IMR-90 (cell line): ENCODE data around the gene PLCG2. TPM values are rescaled to one million over a fixed set of nuclear protein-coding genes. Genes with fewer than 3 reads are reported as not detected.

ENCODE experiments used
- ATAC-seq: fragments of 200-7000 bp; cut with Tn5 transposase; 2 replicates; pipeline ENCODE4 v1.9.1; 2020; ENCODE audit warnings: low read depth, mild to moderate bottlenecking, moderate library complexity
- BruUV-seq: library from RNA; stranded (reverse); fragments of 400-500 nt; replicated peaks from 2 replicates; lab custom pipeline; 2021; lab: Mats Ljungman, UMichigan
- CTCF ChIA-PET: fragments of 300-600 bp; formaldehyde crosslinking; extraction: SDS; loops from one replicate; lab custom pipeline; 2021; ENCODE audit warnings: antibody characterized with exemption; lab: Yijun Ruan, JAX
- POLR2A ChIA-PET: fragments of 300-600 bp; sonication (Branson Sonifier 250); formaldehyde crosslinking; loops from one replicate; lab custom pipeline; 2022; ENCODE audit warnings: antibody characterized with exemption; ENCODE audit not compliant: unreplicated experiment; lab: Charles Lee
- DNase-seq: peaks from one replicate; pipeline ENCODE4 v3.0.0; 2013
- H2AFZ ChIP-seq: replicated peaks from 2 replicates; pipeline ENCODE3; 2013; ENCODE audit warnings: low read length, mild to moderate bottlenecking; ENCODE audit not compliant: poor library complexity
- H2AK5ac ChIP-seq: 2 replicates; pipeline ENCODE4 v1.6.1; 2013; ENCODE audit warnings: low read depth, low read length, inconsistent platforms
- H2AK9ac ChIP-seq: replicated peaks from 2 replicates; pipeline ENCODE3; 2013; ENCODE audit warnings: mild to moderate bottlenecking, low read depth, low read length, moderate library complexity; ENCODE audit not compliant: poor library complexity
- H2BK120ac ChIP-seq: 2 replicates; pipeline ENCODE4 v1.6.1; 2013; ENCODE audit warnings: low read depth, low read length, inconsistent platforms
- H2BK15ac ChIP-seq: 3 replicates; pipeline ENCODE4 v1.6.1; 2013; ENCODE audit warnings: low read depth, low read length, inconsistent platforms
- H2BK20ac ChIP-seq: 2 replicates; pipeline ENCODE4 v1.6.1; 2013; ENCODE audit warnings: low read depth, mild to moderate bottlenecking, inconsistent platforms, low read length, moderate library complexity
- H2BK5ac ChIP-seq: 2 replicates; pipeline ENCODE4 v1.6.1; 2013; ENCODE audit warnings: mild to moderate bottlenecking, low read depth, low read length, inconsistent platforms; ENCODE audit not compliant: poor library complexity, severe bottlenecking
- H3K14ac ChIP-seq: replicated peaks from 2 replicates; pipeline ENCODE4 v1.6.1; 2013; ENCODE audit warnings: low read depth, low read length, inconsistent platforms
- H3K18ac ChIP-seq: 2 replicates; pipeline ENCODE4 v1.6.1; 2013; ENCODE audit warnings: low read depth, low read length, control low read depth
- H3K23ac ChIP-seq: 2 replicates; pipeline ENCODE4 v1.6.1; 2013; ENCODE audit warnings: low read depth, low read length, inconsistent platforms
- H3K27ac ChIP-seq: 2 replicates; pipeline ENCODE4 v1.5.1; 2013; ENCODE audit warnings: mild to moderate bottlenecking, control low read depth, low read length; ENCODE audit not compliant: insufficient read depth
- H3K27me3 ChIP-seq: 2 replicates; pipeline ENCODE4 v1.6.1; 2013; ENCODE audit warnings: low read length; ENCODE audit not compliant: control insufficient read depth, insufficient read depth
- H3K36me3 ChIP-seq: 2 replicates; pipeline ENCODE4 v1.6.1; 2013; ENCODE audit warnings: low read length, mixed read lengths; ENCODE audit not compliant: control insufficient read depth, insufficient read depth
- H3K4ac ChIP-seq: 2 replicates; pipeline ENCODE4 v1.6.1; 2013; ENCODE audit warnings: low read depth, low read length, inconsistent platforms
- H3K4me1 ChIP-seq: 2 replicates; pipeline ENCODE4 v1.6.1; 2013; ENCODE audit warnings: low read length, mixed read lengths; ENCODE audit not compliant: control insufficient read depth, insufficient read depth
- H3K4me2 ChIP-seq: 2 replicates; pipeline ENCODE4 v1.6.1; 2013; ENCODE audit warnings: low read depth, mild to moderate bottlenecking, control low read depth, low read length, moderate library complexity
- H3K4me3 ChIP-seq: 2 replicates; pipeline ENCODE4 v1.5.1; 2013; ENCODE audit warnings: low read depth, mild to moderate bottlenecking, control low read depth, low read length, moderate library complexity; ENCODE audit not compliant: insufficient read depth
- H3K56ac ChIP-seq: 2 replicates; pipeline ENCODE4 v1.6.1; 2013; ENCODE audit warnings: low read length, inconsistent platforms; ENCODE audit not compliant: insufficient read depth; ENCODE audit errors: extremely low read depth
- H3K79me1 ChIP-seq, 2 experiments: 2 replicates each; pipeline ENCODE4 v1.6.1; 2013; ENCODE audit warnings: low read length in 2 of 2, inconsistent platforms in 1 of 2, low read depth in 1 of 2
- H3K9ac ChIP-seq: 2 replicates; pipeline ENCODE4 v1.6.1; 2013; ENCODE audit warnings: low read depth, low read length, control low read depth
- H3K9me1 ChIP-seq: 2 replicates; pipeline ENCODE4 v1.6.1; 2013; ENCODE audit warnings: low read length, inconsistent platforms; ENCODE audit not compliant: insufficient read depth
- H3K9me3 ChIP-seq: 2 replicates; pipeline ENCODE4 v1.6.1; 2013; ENCODE audit warnings: low read length; ENCODE audit not compliant: control insufficient read depth, insufficient read depth
- H4K20me1 ChIP-seq: 2 replicates; pipeline ENCODE4 v1.6.1; 2013; ENCODE audit warnings: low read length, inconsistent platforms; ENCODE audit not compliant: insufficient read depth
- H4K5ac ChIP-seq: 2 replicates; pipeline ENCODE4 v1.6.1; 2013; ENCODE audit warnings: mild to moderate bottlenecking, low read depth, low read length, control low read depth
- H4K8ac ChIP-seq, 2 experiments: 2 replicates each; pipeline ENCODE4 v1.6.1; 2013; ENCODE audit warnings: low read depth in 2 of 2, low read length in 2 of 2, control low read depth in 1 of 2, inconsistent platforms in 1 of 2
- H4K91ac ChIP-seq: 2 replicates; pipeline ENCODE4 v1.6.1; 2013; ENCODE audit warnings: low read depth, low read length, inconsistent platforms; ENCODE audit not compliant: insufficient read depth
- CEBPB ChIP-seq: IDR thresholded peaks from 2 replicates; pipeline ENCODE4 v1.6.1; 2012; ENCODE audit warnings: low read depth, low read length, improper control_type of control experiment
- CHD1 ChIP-seq: IDR thresholded peaks from 2 replicates; pipeline ENCODE4 v1.6.1; 2012; ENCODE audit warnings: low read depth, low read length, improper control_type of control experiment
- ELK1 ChIP-seq: fragments of 150-350 bp; IDR thresholded peaks from 2 replicates; pipeline ENCODE4 v1.6.1; 2016; ENCODE audit warnings: low read depth, mild to moderate bottlenecking, low read length, moderate library complexity, borderline replicate concordance
- MXI1 ChIP-seq: IDR thresholded peaks from 2 replicates; pipeline ENCODE4 v1.6.1; 2012; ENCODE audit warnings: low read depth, mild to moderate bottlenecking, low read length, moderate library complexity, borderline replicate concordance
- NFE2L2 ChIP-seq: fragments of 150-350 bp; IDR thresholded peaks from 2 replicates; pipeline ENCODE4 v1.6.1; 2016; ENCODE audit warnings: low read depth, mild to moderate bottlenecking, low read length
- RAD21 ChIP-seq: IDR thresholded peaks from 2 replicates; pipeline ENCODE4 v1.6.1; 2012; ENCODE audit warnings: low read length, improper control_type of control experiment
- RCOR1 ChIP-seq: IDR thresholded peaks from 2 replicates; pipeline ENCODE4 v1.6.1; 2012; ENCODE audit warnings: mild to moderate bottlenecking, low read length, improper control_type of control experiment; ENCODE audit not compliant: insufficient replicate concordance
- RFX5 ChIP-seq: IDR thresholded peaks from 2 replicates; pipeline ENCODE4 v1.8.0; 2012; ENCODE audit warnings: low read depth, mild to moderate bottlenecking, low read length, moderate library complexity
- WGBS, 2 experiments: methylation state at CpG; one replicate each; pipeline versions ENCODE4 v1.1.5 to v1.1.7; 2013; ENCODE audit warnings: missing lambda C conversion rate in 2 of 2; ENCODE audit not compliant: insufficient read length in 1 of 2; ENCODE audit errors: extremely low coverage in 2 of 2; 5-methylcytosine and 5-hydroxymethylcytosine counted together
- dilution Hi-C: fragments of 300-500 bp; cut with HindIII; formaldehyde crosslinking; loops from one replicate; pipeline ENCODE4 v1.14.3; 2018; ENCODE audit warnings: low sequenced_read_pairs; ENCODE audit not compliant: unreplicated experiment
- in situ Hi-C: fragments of 300-500 bp; cut with MboI; formaldehyde crosslinking; loops from 3 replicates; pipeline ENCODE4 v1.14.3; 2019; ENCODE audit warnings: low sequenced_read_pairs, inconsistent platforms, mixed read lengths
- intact Hi-C: fragments of 100-400 bp; cut with micrococcal nuclease; formaldehyde crosslinking; loops from 2 replicates; pipeline ENCODE4 v1.10.0; 2022
- polyA plus RNA-seq, 3 experiments: library from polyadenylated mRNA; depleted of rRNA; stranded (reverse); fragments of >200 nt; gene quantifications; 2 replicates each; pipeline ENCODE4 v1.2.3, GENCODE V29; 2012; ENCODE audit warnings: low replicate concordance in 1 of 3
- total RNA-seq: library from RNA; depleted of rRNA; stranded (reverse); fragments of >200 nt; gene quantifications from 2 replicates; pipeline ENCODE4 v1.2.3, GENCODE V29; 2012
- TF ChIP-seq, protein P1 (sequence below): fragments of 150-350 bp; IDR thresholded peaks from 2 replicates; pipeline ENCODE4 v1.6.1; 2017; ENCODE audit warnings: mild to moderate bottlenecking, antibody characterized with exemption, low read length, low read depth

PLCG2 gene
- total and polyA plus RNA-seq, 2 of the 4 experiments (the other 2 are of a cell fraction), result 0.14 to 0.18 TPM

- Histone ChIP-seq H3K14ac (no peak overlapping the region), H3K27me3 (peaks cover 7% of the 10 kb centered on the region), H3K4ac (no peak overlapping the region), H4K5ac (no peak overlapping the region), H3K4me2 (no peak overlapping the region), H3K79me1 (no peaks in the 10 kb centered on the region), H3K36me3 (no peaks in the 10 kb centered on the region), H4K91ac (no peak overlapping the region), H4K20me1 (no peaks in the 10 kb centered on the region), H2AK9ac (no peak overlapping the region), H3K9me1 (no peaks in the 10 kb centered on the region; the same call in 1 of the 2 replicates), H3K23ac (no peak overlapping the region), H2AK5ac (no peak overlapping the region), H2AFZ (no peak overlapping the region), H3K18ac (no peak overlapping the region), H3K9ac (no peak overlapping the region), H2BK5ac (no peak overlapping the region), H2BK120ac (no peak overlapping the region), H3K56ac (no peak overlapping the region), H3K4me1 (no peaks in the 10 kb centered on the region), H3K9me3 (no peaks in the 10 kb centered on the region), H2BK20ac (no peak overlapping the region), H3K27ac (no peak overlapping the region), H4K8ac (no peak overlapping the region), H3K4me3 (no peak overlapping the region), H2BK15ac (no peak overlapping the region)
- POLR2A ChIA-PET, result no interaction called here
- BruUV-seq, result no TSS peak
- intact Hi-C loops, result no loop called here
- no peak for TF ChIP-seq NFE2L2
- no peak for TF ChIP-seq CHD1
- no peak for TF ChIP-seq RCOR1
- no peak for TF ChIP-seq MXI1
- TF ChIP-seq RAD21, result no peak
- TF ChIP-seq CEBPB, result no peak
- no peak for TF ChIP-seq RFX5
- TF ChIP-seq, protein P1, sequence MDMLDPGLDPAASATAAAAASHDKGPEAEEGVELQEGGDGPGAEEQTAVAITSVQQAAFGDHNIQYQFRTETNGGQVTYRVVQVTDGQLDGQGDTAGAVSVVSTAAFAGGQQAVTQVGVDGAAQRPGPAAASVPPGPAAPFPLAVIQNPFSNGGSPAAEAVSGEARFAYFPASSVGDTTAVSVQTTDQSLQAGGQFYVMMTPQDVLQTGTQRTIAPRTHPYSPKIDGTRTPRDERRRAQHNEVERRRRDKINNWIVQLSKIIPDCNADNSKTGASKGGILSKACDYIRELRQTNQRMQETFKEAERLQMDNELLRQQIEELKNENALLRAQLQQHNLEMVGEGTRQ, result no peak
- TF ChIP-seq ELK1, result no peak
- DNase-seq (no peak), ATAC-seq (no peak)
- dilution Hi-C loops, result no loop called here
- CTCF ChIA-PET, result no interaction called here
- in situ Hi-C loops, result no loop called here
- no CpG with 5 or more reads among the region's 3 CpGs for WGBS, 2 experiments
Measured at GRCh38 chr16:81933361-81933760, 154.3 kb downstream of the PLCG2 start.
